IPS DF 4.7 (cell line): Measurements from ENCODE around the gene CPEB4.

ENCODE experiments used
- DNase-seq: peaks from one replicate; pipeline ENCODE4 v3.0.0-alpha.2; 2013; ENCODE audit warnings: low spot score; ENCODE audit errors: extremely low read depth

Gene CPEB4

DNA sequence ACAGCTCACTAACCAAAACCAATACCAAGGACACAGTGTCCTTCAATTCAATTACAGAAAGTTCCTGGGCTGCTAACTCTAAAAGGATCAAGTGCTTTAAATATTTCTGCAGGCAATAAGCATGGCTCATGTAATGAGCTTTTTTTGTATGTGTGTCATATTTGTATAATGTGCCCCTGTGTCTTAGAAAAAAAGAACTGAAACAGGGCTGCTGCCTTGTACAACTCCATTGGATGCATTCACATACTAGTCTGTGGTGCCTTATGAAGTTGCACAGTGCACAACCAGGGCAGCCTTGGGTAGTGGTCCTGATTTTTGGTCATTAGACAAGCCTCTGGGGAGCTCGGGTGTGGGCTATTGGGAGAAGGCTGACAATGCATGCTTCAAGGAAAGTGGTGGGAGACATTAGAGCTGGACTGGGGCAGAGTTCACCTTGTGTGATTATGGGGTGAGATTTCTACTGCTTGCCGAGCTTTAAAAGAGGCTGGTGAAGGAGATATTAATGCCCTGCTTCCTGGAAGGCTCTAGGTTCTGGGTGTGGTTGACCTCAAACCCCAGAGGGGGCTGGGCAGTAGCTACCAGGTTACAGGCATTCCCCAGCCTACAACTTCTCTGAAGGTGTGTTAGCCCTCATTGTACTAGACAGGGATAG is 3.6 kb upstream of the CPEB4 start:
- no peak for DNase-seq

DNA sequence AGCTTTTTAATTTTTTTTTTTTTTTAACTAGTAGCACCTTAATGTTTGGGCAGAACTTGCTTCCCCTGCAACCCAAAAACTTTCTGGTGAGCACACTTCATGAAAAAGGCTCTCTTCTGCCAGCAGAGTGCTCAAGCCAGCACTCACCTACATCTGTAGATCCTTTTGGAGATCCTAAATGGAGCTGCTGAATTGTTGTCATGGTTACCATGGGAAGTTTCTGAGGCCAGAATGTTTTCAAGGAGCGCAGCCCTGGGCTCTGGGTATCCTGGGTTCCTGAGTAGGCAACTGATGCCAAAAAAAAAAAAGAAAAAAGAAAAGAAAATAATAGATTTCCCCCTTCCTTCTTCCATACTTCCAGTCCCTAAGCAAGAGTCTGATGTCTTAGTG is 3.1 kb upstream of the CPEB4 start:
- DNase-seq = no peak

- no peak for DNase-seq
Observed at GRCh38 chr5:173885475-173886010, 2.6 kb upstream of the CPEB4 start.

DNA sequence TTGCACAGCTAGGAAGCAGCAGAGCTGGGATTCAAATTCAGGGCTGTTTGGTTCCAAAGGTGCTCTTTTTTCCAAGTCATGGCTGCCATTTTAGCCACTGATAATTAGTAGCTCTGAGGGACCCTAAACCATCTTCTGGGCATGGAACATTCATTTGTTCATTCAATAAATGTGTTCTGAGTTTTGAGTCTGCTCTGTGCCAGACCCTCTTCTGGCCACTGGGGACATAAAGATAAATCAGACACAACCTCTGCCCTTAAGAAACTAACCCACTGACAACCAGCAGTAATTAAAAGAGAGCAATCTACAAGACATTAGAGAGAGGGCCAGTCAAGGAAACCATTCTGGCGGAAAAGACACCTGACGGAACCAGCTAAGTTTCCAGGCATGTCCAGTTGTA is 2.0 kb upstream of the CPEB4 start:
- no peak for DNase-seq

DNA sequence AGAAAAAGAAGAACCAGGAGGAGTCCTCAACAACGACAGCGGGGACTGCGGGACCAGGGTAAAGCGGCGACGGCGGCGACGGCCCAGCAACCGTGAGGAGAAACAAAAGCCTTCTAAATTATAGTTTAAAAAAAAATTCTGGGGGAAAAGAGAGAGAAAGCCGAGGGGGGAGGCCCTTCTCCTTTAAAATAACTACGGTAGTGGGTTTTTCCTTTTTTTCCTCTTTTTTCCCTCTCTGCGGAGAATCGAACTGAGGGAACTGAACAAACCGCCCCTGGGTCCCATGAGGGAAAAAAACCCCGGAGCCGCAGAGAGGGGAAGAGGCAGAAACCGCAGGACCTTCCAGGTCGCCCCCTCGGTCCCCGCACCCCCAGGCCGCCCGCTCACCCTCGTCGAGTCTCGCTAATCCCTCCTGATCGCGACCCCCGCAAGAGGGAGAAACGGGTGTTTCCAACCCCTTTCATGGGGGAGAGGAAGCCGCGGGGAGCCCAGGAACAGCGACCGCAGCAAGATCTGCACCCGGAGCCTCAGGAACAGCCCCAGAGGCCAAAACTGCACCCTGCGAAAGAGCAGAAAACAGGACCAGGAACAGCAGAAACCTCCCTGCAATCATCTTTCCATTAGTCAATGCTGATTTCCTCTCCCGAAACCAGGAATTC is 453 bp downstream of the CPEB4 start:
- no peak for DNase-seq

DNA sequence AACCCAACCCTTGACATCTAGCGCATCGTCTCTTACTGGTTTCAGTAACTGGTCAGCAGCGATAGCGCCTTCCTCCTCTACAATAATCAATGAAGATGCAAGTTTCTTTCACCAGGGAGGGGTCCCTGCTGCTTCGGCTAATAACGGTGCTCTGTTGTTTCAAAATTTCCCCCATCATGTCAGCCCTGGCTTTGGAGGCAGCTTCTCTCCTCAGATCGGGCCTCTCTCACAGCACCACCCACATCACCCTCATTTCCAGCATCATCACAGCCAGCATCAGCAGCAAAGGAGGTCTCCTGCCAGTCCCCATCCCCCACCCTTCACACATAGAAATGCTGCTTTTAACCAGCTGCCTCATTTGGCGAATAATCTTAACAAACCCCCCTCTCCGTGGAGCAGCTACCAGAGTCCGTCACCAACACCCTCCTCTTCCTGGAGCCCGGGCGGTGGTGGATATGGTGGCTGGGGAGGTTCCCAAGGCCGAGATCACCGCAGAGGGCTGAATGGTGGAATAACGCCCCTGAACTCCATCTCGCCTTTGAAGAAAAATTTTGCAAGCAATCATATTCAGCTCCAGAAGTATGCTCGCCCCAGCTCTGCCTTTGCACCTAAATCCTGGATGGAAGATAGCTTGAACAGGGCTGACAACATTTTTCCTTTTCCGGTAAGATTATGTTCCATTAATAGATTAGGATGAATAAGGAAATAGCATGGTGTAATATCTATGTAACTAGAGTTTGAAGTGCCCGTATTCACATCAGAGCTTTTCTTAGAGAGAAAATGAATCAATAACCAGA is 2.2 kb downstream of the CPEB4 start:
- DNase-seq = no peak

DNA sequence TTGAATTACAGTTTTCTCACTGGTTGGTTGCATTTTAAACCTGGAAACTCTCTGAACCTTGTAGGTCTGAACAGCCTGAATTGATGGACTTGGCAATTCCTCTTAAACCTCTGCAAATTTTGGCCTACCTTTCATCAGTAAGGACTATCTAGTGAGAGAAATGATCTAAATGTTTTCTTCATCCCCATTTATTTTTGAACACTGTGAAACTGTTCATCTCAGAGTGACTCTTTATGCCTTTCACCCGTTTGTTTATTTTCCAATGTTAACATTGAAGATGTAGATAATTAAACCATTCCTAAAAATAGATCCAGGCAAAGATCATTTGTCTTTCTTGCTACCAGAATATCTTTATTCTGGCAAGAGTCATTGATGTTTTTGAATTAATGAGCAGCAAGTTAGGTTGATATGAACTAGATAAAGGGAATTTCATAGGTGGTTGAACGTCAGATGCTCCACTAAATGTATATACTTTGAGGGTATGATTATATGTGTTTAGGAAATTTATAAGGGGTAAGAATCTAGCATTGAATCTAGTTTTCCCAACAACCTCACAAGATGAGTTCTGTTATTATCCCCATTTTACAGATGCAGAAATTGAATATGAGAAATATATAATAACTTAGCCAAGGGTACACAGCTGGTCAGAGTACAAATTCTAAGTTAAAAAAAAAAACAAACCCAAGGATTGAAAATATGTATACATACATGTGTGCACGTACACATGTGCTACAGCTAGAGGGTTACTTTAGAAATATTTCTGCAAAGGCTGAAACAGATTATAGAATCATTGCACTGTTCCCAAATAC is 3.4 kb downstream of the CPEB4 start:
- no peak for DNase-seq

DNA sequence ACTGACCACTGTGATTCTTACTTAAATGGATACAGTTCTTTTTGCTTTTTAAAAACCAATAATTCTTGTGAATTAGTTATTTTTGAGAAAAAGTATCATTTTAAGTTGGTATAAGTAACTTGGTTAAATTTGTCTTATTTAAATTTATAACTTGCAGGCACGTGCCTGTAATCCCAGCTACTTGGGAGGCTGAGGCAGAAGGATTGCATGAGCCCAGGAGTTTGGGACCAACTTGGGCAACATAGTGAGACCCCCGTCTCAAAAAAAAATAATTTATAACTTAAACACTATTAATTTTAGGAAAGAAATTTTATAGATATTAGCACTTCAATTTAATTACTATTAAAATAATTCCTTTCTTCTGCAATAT is 5.0 kb downstream of the CPEB4 start:
- DNase-seq = no peak

DNA sequence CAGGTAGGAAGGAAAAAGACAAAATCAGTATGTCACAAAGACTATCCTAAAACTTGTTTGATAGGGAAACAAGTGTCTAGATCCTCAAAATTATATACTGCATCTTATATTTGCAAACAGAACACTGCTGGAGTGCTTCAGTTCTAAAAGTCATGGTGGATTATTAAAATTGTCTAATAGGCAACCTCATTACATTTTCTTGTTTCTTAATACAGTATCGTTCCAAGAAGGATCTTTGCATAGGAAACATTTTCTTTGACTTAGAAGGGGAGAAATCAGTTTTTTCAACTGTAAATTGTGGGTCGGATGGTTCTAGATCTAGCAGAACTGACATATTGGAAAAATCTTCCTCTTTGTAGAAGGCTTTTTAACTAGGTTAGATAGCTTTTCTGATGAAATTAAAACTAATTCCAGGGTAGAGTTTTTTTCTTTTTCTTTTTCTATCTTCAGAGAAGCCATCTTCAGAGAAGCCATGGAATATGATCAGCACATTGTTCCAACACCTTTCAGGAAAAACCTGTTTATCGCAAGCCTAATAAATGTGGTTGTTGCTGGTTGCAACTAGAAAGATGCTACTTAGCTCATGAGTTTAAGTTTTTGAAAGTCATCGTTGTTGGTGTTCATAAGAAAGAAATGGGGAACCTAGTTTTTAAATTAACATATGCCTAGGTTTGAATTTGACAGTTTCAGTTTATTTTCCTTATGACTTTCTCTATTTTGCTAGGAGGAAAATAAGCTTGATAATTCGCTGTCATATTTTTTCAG is 7.4 kb downstream of the CPEB4 start:
- no peak for DNase-seq

DNA sequence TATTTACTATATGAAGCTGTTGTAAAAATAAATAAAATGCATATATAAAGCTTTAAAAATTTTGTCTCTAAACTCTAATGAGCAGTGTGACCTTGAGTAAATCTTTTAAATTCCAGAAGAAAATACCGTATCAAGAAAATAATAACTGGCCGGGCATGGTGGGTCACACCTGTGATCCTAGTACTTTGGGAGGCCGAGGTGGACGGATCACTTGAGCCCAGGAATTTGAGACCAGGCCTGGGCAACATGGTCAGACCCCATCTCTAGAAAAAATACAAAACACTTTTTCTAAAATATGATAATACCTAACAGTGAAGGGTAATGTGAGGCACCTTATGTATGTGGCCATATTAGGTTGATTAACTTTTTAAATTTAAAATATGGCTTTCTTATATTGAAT is 8.5 kb downstream of the CPEB4 start:
- no peak for DNase-seq

DNA sequence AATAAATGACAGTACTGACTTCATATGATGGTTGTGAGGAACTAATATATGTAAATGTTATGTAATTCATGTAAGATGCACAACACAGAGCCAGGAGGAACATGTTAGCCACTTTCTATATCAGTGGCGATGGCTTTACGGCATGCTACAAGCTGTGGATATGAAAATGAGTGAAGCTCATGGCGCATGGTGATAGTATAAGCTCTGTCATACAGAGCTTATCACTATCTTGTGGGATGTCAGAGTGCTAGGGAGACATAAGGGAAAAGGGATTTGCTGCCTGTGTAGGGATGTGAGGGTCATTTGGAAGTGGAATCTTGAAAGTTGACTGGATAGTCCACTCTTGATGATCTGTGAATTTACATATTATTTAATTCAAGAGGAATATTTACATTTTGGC is 13.6 kb downstream of the CPEB4 start:
- DNase-seq = no peak

DNA sequence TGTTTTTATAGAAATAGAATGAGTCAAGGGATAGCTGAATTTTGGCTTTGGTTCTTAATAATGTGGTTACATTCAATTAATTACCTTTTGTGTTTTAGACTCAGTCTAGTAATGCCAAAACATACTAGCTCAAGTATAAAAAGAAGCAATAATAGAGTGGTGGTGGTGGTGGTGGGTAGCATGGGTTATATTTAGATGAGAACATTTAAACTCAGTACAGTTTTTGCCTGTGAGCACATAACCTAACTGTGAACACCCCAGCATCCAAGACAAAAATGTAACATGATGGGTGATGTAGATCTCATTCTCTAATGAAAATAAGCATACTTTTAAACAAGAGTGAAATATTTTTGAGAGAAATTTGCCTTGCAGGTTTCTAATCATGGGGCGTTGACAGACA is 14.2 kb downstream of the CPEB4 start:
- no peak for DNase-seq

GRCh38 chr5:173902743-173903142 is 14.6 kb downstream of the CPEB4 start:
- DNase-seq = no peak

DNA sequence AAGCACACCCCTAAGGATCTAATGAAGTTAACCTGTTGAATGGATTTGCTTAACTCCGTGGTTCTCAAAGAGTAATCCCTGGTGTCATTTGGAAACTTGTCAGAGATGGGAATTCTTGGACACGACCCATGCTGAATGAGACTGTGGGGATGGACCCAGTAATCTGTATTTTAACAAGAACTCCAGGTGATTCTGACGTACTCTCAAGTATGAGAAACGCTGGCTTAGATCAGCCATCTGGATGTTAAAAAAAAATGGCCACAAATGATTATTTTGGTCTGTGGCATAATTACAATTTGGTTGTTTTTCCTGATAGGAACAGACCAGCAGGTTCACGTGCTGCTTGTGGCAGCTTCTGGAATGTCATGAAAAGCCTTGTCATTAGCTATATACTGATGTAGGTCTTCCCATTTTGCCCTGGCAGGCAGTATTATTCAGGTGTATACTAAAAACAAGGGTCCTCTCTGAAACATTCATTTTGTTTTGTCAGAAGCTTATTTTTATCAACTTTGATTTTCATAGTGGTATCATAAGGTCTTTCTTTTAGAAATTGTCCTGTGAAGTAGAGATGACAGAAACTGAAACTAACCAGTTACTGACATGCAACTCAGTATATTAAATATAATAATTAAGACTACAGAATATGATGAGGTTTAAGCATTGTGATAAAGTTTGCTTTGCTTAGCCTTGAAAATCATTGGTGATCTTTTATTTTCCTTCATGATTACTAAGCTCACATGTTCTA is 15.4 kb downstream of the CPEB4 start:
- DNase-seq = no peak

DNA sequence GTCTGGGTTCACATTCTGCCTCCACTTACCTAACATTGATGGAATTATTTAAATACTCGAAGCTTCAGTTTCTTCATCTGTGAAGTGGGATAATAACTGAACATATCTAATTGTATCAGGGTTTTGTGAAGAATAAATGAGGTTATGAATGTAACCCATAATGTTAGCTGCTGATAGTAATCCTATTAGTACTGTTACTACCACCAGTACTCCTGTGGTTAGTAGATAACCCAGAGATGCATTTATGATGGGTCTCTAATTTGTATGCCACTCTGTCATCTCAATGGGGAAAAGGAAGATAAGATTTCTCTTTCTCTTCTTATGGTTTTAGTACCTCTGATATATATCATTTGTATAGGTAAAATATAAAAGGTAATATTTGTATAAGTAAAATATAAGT is 16.0 kb downstream of the CPEB4 start:
- no peak for DNase-seq

DNA sequence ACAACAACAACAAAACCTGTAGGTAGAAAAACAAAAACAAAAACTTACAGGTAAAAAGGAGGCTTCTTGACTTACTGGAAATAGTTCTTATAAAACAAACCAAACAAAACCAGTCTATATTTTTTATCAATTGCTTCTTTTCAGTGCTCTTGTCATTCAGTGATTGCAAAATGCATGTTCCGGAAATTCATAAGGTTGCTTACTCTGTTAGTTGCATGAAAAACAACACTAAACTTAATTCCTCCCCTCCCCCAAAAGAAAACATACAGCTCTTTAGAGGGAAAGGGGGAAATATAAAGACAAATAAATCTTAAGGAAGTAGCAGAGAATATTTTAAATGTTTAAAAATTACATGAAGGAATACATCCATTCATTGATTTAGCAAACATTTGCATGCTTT is 19.1 kb downstream of the CPEB4 start:
- no peak for DNase-seq

DNA sequence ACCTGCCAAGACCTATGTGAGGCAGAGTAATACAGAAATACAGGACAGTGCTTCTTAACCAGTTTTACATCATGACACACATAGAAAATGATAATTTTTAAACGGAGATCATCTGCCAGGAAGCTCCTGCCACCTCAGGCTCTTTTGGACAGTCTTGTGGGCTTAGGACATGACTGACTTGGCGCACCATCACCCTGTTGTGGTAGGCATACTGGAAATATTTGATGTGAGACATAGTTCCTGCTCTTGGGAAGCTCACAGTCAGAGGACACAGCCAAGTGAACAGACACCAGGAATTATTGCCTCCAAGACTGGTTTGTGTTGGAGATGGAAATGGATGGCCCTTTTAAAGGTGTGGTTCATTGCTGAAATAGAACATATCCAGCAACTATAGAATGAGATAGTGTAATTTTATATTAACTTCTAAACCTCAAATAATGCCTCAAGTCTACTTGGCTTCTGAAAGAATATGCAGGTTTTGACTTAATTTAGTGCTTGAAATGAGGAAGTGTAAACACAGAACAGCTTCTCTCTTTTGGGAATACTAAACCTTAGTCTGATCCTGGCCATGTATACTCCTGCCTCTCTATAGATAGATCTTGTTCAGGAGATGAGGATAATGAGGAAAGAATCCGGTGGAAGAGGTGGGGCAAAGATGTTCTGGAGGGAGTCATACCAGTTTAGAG is 19.7 kb downstream of the CPEB4 start:
- DNase-seq = no peak

- no peak for DNase-seq
Observed at GRCh38 chr5:173909199-173909598, 21.1 kb downstream of the CPEB4 start.

DNA sequence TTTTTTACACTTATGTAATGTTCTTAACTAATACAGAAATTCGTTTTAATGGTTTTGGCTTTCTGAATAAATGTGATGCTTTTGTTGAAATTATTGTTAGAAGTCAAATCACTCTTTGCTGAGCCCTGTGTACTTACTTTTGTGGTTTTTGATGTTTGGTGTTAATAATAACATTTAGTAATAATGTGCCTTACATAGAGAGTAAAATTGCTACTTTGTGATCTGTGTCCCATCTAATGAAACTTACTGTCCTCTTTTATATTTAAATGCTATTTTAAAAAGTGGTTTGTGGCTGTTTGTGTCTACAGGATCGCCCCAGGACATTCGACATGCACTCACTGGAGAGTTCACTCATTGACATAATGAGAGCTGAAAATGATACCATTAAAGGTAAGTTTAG is 22.1 kb downstream of the CPEB4 start:
- no peak for DNase-seq

DNA sequence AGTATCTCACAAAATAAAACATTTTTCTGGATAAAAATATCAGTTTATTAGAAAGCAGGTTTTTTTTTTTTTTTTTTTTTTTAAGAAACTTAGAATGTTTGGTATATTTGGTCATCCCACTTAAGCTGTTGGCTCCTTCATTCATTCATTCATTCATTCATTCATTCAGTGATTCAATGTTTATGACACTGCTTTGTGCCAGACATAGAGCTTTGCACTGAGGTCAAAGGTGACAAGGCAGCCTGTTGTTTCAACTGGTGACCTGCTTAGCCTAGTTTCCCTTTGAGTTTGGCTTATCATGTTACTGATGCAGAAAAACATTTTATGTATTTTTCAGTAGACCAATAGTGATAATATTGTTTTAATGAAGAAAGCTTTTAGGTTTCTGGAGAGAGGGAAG is 23.5 kb downstream of the CPEB4 start:
- no peak for DNase-seq
